Fibroblast of skin of left biceps (primary cell): Measurements from ENCODE around the gene RAE1.

Experiments used
- DNase-seq, 2 experiments: peaks; one replicate each; pipeline ENCODE4 v3.0.0-alpha.2; 2013; ENCODE audit warnings: low read depth in 2 of 2

The RAE1 gene

GRCh38 chr20:57372157-57372556 is 21.1 kb downstream of the RAE1 start:
- DNase-seq, result no peak

- no peak for DNase-seq
Measured at GRCh38 chr20:57372581-57373350, 21.7 kb downstream of the RAE1 start.

GRCh38 chr20:57374343-57374930 is 23.4 kb downstream of the RAE1 start:
- DNase-seq, result no peak

- DNase-seq, result no peak
Measured at GRCh38 chr20:57374931-57375651, 24.0 kb downstream of the RAE1 start.

- DNase-seq, result no peak
Measured at GRCh38 chr20:57375652-57376230, 24.7 kb downstream of the RAE1 start.

GRCh38 chr20:57377350-57377749 is 26.3 kb downstream of the RAE1 start:
- DNase-seq, result no peak

- DNase-seq, result no peak
Measured at GRCh38 chr20:57378107-57378506, 27.1 kb downstream of the RAE1 start.

GRCh38 chr20:57378646-57379262 is 27.7 kb downstream of the RAE1 start:
- DNase-seq, result no peak

GRCh38 chr20:57379263-57379647 is 28.2 kb downstream of the RAE1 start:
- no peak for DNase-seq

- DNase-seq, result no peak
Measured at GRCh38 chr20:57380081-57380750, 29.2 kb downstream of the RAE1 start.

- DNase-seq, result peak; percentile 10 to 22
Measured at GRCh38 chr20:57381596-57382503, 30.8 kb downstream of the RAE1 start.

- DNase-seq, result no peak
Measured at GRCh38 chr20:57382516-57382915, 31.5 kb downstream of the RAE1 start.

GRCh38 chr20:57383447-57384347 is 32.6 kb downstream of the RAE1 start:
- no peak for DNase-seq

GRCh38 chr20:57384486-57384885 is 33.4 kb downstream of the RAE1 start:
- no peak for DNase-seq

GRCh38 chr20:57384953-57385761 is 34.1 kb downstream of the RAE1 start:
- no peak for DNase-seq

- no peak for DNase-seq
Measured at GRCh38 chr20:57385940-57386339, 34.9 kb downstream of the RAE1 start.

GRCh38 chr20:57386762-57387161 is 35.7 kb downstream of the RAE1 start:
- no peak for DNase-seq

- no peak for DNase-seq
Measured at GRCh38 chr20:57387463-57387862, 36.4 kb downstream of the RAE1 start.

GRCh38 chr20:57387945-57388371 is 36.9 kb downstream of the RAE1 start:
- DNase-seq, result no peak
